Measurements from ENCODE around the gene KRTAP10-8.

- no peak for TF ChIP-seq POLR2A (IDR thresholded peaks at IDR 0.05; ENCODE audit: low read depth)
- TF ChIP-seq CTCF (IDR thresholded peaks at IDR 0.05), result no peak
- TF ChIP-seq POLR2AphosphoS5 (IDR thresholded peaks at IDR 0.05), result no peak
- no peak for TF ChIP-seq EP300 (IDR thresholded peaks at IDR 0.05)
Measured at GRCh38 chr21:44602463-44602850, 9.4 kb upstream of the KRTAP10-8 start.
